DND-41 (cell line): ENCODE measurements around the gene SLC22A15.

Experiments
- ATAC-seq: fragments of 200-7000 bp; cut with Tn5 transposase; 3 replicates; pipeline ENCODE4 v1.9.1; 2021; ENCODE audit warnings: low read depth; ENCODE audit not compliant: insufficient read depth
- DNase-seq: peaks from one replicate; pipeline ENCODE4 v3.0.0-alpha.2; 2020
- H2AFZ ChIP-seq: 2 replicates; pipeline ENCODE4 v1.6.0; 2012; ENCODE audit warnings: low read depth, low read length
- H3K27ac ChIP-seq: 2 replicates; pipeline ENCODE4 v1.5.1; 2012; ENCODE audit warnings: low read length, inconsistent platforms
- H3K27me3 ChIP-seq: fragments of 200-600 bp; sonication (generic); 2 replicates; pipeline ENCODE4 v1.6.0; 2012; ENCODE audit warnings: low read length, mild to moderate bottlenecking, inconsistent platforms; ENCODE audit not compliant: insufficient read depth, poor library complexity
- H3K36me3 ChIP-seq: 2 replicates; pipeline ENCODE4 v1.5.1; 2012; ENCODE audit warnings: low read length, inconsistent platforms; ENCODE audit not compliant: insufficient read depth
- H3K4me1 ChIP-seq: 2 replicates; pipeline ENCODE4 v1.5.1; 2012; ENCODE audit warnings: mild to moderate bottlenecking, low read length; ENCODE audit not compliant: insufficient read depth
- H3K4me2 ChIP-seq: 2 replicates; pipeline ENCODE4 v1.6.0; 2012; ENCODE audit warnings: mild to moderate bottlenecking, moderate library complexity, low read length, inconsistent platforms; ENCODE audit not compliant: insufficient read depth
- H3K4me3 ChIP-seq, 2 experiments: fragments of 200-600 bp in 1 of 2; shearing (Covaris generic) in 1 of 2; 2 replicates each; pipeline ENCODE4 v1.5.1; 2012 to 2016; ENCODE audit warnings: inconsistent platforms in 2 of 2, low read length in 2 of 2, mild to moderate bottlenecking in 2 of 2, low read depth in 1 of 2, moderate library complexity in 1 of 2
- H3K79me2 ChIP-seq: 2 replicates; pipeline ENCODE4 v1.6.0; 2012; ENCODE audit warnings: low read length, inconsistent platforms; ENCODE audit not compliant: insufficient read depth
- H3K9ac ChIP-seq: 2 replicates; pipeline ENCODE4 v1.6.0; 2012; ENCODE audit warnings: low read depth, mild to moderate bottlenecking, inconsistent platforms, low read length, moderate library complexity
- H3K9me3 ChIP-seq: 2 replicates; pipeline ENCODE4 v1.5.1; 2012; ENCODE audit warnings: low read length, moderate library complexity, mild to moderate bottlenecking, inconsistent platforms; ENCODE audit not compliant: insufficient read depth, severe bottlenecking
- H4K20me1 ChIP-seq: 2 replicates; pipeline ENCODE4 v1.6.0; 2012; ENCODE audit warnings: low read length; ENCODE audit not compliant: insufficient read depth
- CTCF ChIP-seq: IDR thresholded peaks from 2 replicates; pipeline ENCODE4 v1.5.1; 2012; ENCODE audit warnings: borderline replicate concordance, low read length, moderate library complexity, mild to moderate bottlenecking; ENCODE audit not compliant: poor library complexity, severe bottlenecking; ENCODE audit errors: extremely low read depth
- EZH2 ChIP-seq: IDR thresholded peaks from 3 replicates; pipeline ENCODE4 v1.6.1; 2012; ENCODE audit warnings: borderline replicate concordance, low read depth, mild to moderate bottlenecking, moderate library complexity, low read length, inconsistent platforms; ENCODE audit not compliant: severe bottlenecking

SLC22A15 gene

GRCh38 chr1:116031302-116031835, 55.1 kb downstream of the SLC22A15 start:
- TF ChIP-seq EZH2 (no peak), CTCF (no peak)
- H3K9ac ChIP-seq: no peak overlapping the region
- no peaks in the 10 kb centered on the region for H3K36me3 ChIP-seq
- DNase-seq: no peak
- H3K79me2 ChIP-seq: no peaks in the 10 kb centered on the region
- H3K4me1 ChIP-seq: no peaks in the 10 kb centered on the region
- H3K4me2 ChIP-seq: no peak overlapping the region
- no peaks in the 10 kb centered on the region for H3K9me3 ChIP-seq
- no peaks in the 10 kb centered on the region for H4K20me1 ChIP-seq
- H3K4me3 ChIP-seq: no peak overlapping the region
- peaks cover 21% of the 10 kb centered on the region for H3K27me3 ChIP-seq
- H3K27ac ChIP-seq: no peak overlapping the region
- no peak for ATAC-seq
- H2AFZ ChIP-seq: no peak overlapping the region

GRCh38 chr1:116033322-116033721, 57.0 kb downstream of the SLC22A15 start:
- DNase-seq (no peak), ATAC-seq (no peak)
- H3K4me1 ChIP-seq: no peaks in the 10 kb centered on the region
- no peak overlapping the region for H3K9ac ChIP-seq
- no peaks in the 10 kb centered on the region for H3K79me2 ChIP-seq
- TF ChIP-seq EZH2 (no peak), CTCF (no peak)
- H3K9me3 ChIP-seq: no peaks in the 10 kb centered on the region
- H3K27ac ChIP-seq: no peak overlapping the region
- H3K4me2 ChIP-seq: no peak overlapping the region
- no peaks in the 10 kb centered on the region for H3K36me3 ChIP-seq
- peaks cover 21% of the 10 kb centered on the region for H3K27me3 ChIP-seq
- no peak overlapping the region for H2AFZ ChIP-seq
- H3K4me3 ChIP-seq: no peak overlapping the region
- no peaks in the 10 kb centered on the region for H4K20me1 ChIP-seq

- Histone ChIP-seq H3K27ac (no peak overlapping the region), H3K9ac (no peak overlapping the region), H3K4me3 (no peak overlapping the region), H2AFZ (no peak overlapping the region), H3K9me3 (no peaks in the 10 kb centered on the region), H3K27me3 (peaks cover 14% of the 10 kb centered on the region), H3K36me3 (no peaks in the 10 kb centered on the region), H4K20me1 (no peaks in the 10 kb centered on the region), H3K4me2 (no peak overlapping the region), H3K4me1 (no peaks in the 10 kb centered on the region), H3K79me2 (no peaks in the 10 kb centered on the region)
- no peak for TF ChIP-seq EZH2
- TF ChIP-seq CTCF: no peak
- ATAC-seq (no peak), DNase-seq (no peak)
These were observed 59.9 kb downstream of the SLC22A15 start for GRCh38 chr1:116036255-116036654.

GRCh38 chr1:116038679-116039078, 62.4 kb downstream of the SLC22A15 start:
- H4K20me1 ChIP-seq: no peaks in the 10 kb centered on the region
- DNase-seq (no peak), ATAC-seq (no peak)
- no peaks in the 10 kb centered on the region for H3K9me3 ChIP-seq
- no peak overlapping the region for H2AFZ ChIP-seq
- no peaks in the 10 kb centered on the region for H3K36me3 ChIP-seq
- no peaks in the 10 kb centered on the region for H3K4me1 ChIP-seq
- H3K9ac ChIP-seq: no peak overlapping the region
- peaks cover 7% of the 10 kb centered on the region for H3K27me3 ChIP-seq
- H3K79me2 ChIP-seq: no peaks in the 10 kb centered on the region
- no peak overlapping the region for H3K27ac ChIP-seq
- no peak for TF ChIP-seq EZH2
- no peak for TF ChIP-seq CTCF
- no peak overlapping the region for H3K4me3 ChIP-seq
- no peak overlapping the region for H3K4me2 ChIP-seq
